Measurements from ENCODE around the gene AVL9.
"Not testable (repeated sequence)": the region's sequence is repeated elsewhere in the genome, so short reads cannot be mapped to it uniquely, and the experiment has no call there.

AVL9 gene

DNA sequence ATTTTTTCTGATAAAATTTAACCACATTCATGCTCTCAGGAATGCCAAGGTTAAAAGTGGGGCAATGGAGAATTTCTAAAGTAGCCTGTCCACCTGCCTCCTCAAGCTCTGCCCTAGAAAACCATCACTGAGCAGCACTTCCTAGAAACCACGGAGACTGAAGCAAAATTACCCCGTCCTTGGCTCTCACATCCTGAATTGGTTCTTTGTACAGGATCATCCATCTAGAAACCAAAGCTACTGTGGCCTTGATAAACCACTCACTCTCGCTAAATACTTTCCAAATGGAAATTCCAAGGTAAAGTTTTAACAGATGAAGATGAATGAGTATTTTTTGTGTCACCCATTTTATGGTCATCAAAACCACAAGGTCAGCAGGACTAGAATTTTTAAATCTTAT is 96.6 kb downstream of the AVL9 start:
- DNase-seq (ENCODE audit: low read depth): no peak

DNA sequence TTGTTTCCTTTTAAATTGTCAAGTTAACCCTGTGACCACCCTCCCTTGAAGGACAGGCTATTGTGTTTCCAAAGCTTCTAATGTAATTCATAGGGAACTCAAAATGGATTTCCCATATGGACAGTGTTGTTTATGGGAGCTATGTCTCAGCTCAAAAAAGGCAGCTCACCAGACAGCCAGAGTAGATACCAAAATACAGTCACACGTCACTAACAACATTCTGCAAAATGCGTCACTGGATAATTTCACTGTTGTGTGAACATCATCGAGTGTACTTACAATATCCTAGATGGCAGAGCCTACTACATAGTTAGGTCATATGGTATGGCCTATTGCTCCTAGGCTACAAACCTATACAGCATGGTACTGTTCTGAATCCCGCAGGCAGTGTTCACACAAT is 97.4 kb downstream of the AVL9 start:
- no peak for DNase-seq (ENCODE audit: low read depth)

DNA sequence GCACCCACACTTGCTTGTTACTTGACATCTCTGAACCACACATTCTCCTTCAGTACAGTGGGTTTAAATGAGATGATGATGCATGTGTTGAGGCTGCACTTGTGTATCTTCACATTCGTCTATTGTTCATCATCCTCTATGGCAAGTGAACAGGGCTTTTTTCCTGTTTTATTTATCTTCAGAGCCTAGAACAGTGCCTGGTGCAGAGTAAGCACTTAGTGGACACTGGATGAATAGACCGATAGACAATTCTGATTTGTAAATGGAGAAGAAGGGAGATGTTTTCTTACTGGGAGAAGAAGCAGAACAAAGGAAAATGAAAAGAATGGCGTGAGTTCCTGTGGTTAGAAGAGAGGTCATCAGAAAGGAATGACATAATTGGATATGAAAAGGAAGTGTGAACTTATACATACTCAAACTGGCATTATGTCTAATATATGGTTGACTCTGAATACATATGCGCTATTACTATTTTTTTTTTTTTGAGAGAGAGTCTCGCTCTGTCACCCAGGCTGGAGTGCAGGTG is 99.7 kb downstream of the AVL9 start:
- DNase-seq (ENCODE audit: low read depth): no peak

DNA sequence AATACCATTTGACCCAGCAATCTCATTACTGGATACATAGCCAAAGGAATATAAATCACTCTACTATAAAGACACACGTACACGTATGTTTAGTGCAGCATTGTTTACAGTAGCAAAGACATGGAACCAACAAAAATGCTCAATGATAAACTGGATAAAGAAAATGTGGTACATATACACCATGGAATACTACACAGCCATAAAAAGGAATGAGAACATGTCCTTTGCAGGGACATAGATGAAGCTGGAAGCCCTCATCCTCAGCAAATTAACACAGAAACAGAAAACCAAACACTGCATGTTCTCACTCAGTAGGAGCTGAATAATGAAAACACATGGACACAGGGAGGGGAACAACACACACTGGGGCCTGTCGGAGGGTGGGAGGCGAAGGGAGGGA is 105.9 kb downstream of the AVL9 start:
- not testable (repeated sequence) for DNase-seq (ENCODE audit: low read depth)

DNA sequence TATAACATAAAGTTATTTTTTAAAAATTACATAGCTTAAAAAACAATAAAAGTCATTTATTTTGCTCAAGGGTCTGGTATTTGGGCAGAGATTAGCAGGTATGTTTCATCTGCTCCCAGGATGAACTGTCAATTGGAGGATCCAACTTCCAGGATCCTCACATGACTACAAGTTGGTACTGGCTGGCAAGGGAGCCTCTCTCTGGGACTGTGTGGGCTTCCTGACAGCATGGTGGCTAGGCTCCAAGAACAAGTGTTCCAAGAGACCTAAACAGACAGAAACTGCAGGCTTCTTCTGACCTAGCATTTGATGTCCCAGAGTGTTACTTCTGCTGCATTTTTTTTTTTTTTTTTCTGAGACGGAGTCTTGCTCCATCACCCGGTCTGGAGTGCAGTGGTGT is 107.2 kb downstream of the AVL9 start:
- no peak for DNase-seq (ENCODE audit: low read depth)

DNA sequence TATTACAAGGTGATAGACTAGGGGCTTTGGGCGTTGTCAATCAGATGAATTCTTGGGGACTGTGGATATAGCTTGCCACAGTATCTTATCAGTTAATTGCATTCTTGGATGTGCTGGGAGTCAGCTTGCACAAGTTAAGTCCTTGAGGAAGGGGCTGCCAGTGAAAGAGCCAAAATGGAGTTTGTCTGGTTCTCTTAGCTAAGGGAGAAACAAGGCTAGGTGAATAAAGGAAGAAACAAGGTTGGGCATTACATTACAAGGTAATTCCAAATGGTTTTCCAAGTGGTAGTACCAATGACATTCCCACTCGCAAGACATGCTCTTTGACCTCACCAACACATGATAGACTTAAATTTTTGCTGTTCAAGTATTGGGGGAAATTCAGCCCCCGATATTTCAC is 108.2 kb downstream of the AVL9 start:
- DNase-seq (ENCODE audit: low read depth): not testable (repeated sequence)

DNA sequence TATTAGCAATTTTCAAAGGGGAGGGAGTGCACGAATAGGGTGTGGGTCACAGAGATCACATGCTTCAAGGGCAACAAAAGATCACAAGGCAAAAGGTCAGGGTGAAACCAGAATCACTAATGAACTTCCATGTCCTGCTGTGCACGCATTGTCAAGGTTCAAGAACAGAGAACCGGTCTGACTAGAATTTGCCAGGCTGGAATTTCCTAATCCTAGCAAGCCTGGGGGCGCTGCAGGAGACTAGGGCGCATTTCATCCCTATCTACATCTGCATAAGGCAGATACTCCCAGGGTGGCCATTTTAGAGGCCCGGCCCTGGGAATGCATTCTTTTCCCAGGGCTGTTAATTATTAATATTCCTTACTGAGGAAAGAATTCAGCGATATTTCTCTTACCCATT is 108.8 kb downstream of the AVL9 start:
- not testable (repeated sequence) for DNase-seq (ENCODE audit: low read depth)

DNA sequence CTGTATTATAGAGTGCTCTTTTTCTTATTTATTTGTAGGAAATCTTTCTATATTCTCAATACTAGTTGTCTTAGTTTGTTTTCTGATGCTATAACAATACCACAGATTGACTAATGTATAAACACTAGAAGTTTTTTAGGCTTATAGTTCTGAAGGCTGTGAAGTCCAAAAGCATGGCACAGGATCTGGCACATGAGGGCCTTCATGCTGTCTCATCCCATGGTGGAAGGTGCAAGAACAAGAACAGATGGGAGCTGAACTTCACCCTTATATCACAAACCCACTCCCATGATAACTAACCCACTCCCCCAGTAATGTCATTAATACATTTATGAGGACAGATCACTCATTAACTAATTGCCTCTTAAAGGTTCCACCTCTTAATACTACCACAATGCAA is 109.7 kb downstream of the AVL9 start:
- DNase-seq (ENCODE audit: low read depth): no peak

DNA sequence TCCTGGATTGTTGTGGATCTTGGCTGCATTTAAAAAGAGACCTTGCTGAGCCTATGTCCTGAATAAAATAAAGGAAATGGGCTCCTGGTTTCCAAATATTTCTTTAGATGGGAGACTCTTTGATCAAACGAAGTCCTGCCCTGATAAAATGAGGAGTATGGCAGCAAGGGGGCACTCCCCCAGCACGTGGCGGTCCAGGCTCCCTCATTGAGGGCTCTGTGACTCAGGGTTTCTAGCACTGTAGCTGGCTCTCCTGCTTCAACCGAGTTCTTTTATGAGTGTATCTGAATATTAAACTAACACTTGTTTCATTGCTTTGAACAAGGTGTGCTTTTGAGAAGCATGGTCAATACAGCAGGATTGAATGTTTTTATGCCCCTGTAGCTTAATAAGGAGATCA is 114.2 kb downstream of the AVL9 start:
- no peak for DNase-seq (ENCODE audit: low read depth)

DNA sequence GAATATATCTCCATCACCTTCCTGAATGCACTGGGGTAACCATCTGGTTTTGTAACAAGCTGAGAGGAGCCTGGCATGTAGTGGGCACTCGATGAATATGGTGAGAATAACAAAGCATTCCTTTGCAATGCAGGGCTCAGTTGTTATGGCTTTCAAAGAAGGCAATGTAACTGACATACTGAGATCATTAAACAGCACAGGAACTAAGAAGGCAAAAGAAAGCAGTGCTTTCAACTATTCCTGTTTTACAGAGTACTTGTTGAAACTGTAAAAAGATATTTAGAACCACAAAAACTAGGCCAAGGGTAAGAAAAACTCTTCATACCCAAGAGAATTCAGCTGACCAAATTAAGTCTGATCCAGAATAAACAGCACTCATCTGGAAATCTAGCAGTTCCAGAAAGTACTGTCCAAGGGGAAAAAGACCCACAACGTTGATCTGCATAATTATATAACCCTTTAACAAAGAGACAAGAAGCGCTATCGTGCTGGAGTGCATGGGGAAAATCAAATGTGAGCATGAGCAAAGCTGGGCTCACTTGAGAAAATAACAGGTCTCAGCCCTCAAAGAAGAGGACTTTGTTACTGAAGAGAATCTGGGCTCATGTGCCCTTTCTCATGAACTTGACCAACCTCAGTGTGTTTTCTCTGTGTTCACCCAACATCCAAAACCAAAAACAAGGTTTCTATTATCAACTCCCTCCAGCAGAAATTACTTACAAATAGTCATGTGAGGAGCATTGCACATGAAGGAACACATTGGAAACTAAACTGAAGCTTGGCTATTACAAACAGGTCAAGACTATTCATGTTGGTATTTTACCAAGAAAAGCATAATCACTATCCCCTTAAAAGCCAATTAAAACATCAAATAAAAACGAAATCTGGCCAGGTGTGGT is 116.2 kb downstream of the AVL9 start:
- no peak for DNase-seq (ENCODE audit: low read depth)

DNA sequence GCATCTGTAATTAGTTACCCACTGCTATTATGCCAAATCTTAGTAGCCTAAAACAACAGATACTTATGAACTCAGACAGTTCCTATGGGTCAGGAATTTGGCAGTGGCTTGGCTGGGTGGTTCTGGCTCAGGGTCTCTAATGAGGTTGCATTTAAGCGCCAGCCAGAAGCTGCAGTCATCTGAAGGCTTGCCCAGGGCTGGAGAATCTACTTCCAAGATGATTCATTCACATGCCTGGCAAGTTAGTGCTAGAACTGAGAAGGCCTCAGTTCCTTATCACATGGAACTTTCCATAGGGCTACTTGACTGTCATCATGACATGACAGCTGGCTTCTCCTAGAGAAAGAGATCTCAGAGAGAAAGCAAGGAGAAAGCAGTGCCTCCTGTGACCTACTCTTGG is 121.3 kb downstream of the AVL9 start:
- DNase-seq (ENCODE audit: low read depth): no peak

DNA sequence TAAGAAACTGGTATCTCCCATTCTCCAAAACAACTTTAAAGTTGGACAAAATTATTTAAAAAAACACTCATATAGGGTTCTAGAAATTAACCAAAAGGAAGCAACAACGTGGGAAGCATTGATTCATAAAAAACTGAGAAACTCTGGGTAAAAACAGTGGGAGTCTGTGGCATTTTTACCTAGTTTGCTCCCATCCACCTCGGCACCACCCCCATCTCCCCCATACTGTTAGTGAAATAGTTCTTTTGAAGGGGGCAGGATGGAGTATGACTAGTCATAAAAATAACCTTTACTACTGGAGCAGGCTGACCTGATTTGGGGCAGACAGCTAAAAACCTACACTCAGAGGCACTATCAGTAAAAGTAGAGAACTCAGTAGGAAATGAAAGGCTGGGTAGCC is 123.2 kb downstream of the AVL9 start:
- no peak for DNase-seq (ENCODE audit: low read depth)

DNA sequence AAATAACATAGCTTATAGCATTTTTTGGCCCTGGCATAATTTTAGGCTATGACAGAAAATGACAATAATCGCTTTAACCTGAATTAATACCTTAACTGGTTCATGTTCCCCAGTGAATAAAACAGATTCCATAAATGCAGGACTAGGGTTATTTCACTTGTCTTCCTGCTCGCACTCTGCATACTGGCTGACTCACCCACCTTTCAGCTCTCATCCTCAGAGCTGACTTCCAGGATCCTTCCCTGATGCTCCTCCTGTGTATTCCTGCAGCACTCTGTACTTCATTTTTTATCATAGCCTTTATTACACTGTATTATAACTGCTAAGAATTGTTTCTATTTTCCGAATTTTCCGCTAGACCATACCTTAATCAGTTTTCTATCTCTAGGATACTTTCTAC is 123.7 kb downstream of the AVL9 start:
- DNase-seq (ENCODE audit: low read depth): no peak

DNA sequence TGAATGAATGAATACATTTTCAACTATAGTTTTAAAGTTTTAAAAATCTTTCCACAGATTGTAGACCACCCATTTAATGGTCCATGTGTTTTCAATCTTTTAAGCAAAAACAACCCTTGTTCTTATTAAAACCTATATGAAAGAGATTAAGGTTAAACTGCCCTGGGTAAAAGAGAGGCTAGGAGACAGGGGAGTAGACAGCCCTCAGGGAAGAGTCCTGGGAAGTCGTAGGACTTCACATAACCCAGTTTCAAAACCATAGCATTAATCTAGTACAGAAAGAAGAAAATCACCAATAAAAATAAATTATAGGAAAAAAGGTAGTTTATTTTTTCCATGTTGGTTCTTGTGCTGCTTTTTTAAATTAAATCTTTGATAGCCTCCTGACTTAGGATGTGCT is 124.1 kb downstream of the AVL9 start:
- DNase-seq (ENCODE audit: low read depth): not testable (repeated sequence)

DNA sequence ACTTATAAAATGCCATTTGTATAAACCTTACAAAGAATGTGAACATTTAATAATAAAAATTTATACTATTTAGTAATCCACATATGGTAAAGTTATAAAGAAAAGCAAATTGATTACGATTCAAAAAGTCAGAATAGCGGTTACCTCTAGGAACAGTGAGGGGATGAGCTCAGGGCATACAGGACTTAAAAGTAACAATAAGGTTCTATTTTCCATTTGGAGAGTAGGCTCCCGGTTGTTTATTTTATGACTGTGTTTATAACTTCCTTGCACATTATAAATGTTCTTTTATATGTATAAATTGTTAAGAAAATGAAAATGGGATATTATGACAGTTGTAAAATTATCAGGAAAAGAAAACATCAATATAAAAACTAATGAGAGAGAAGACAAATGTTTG is 135.7 kb downstream of the AVL9 start:
- no peak for DNase-seq (ENCODE audit: low read depth)

DNA sequence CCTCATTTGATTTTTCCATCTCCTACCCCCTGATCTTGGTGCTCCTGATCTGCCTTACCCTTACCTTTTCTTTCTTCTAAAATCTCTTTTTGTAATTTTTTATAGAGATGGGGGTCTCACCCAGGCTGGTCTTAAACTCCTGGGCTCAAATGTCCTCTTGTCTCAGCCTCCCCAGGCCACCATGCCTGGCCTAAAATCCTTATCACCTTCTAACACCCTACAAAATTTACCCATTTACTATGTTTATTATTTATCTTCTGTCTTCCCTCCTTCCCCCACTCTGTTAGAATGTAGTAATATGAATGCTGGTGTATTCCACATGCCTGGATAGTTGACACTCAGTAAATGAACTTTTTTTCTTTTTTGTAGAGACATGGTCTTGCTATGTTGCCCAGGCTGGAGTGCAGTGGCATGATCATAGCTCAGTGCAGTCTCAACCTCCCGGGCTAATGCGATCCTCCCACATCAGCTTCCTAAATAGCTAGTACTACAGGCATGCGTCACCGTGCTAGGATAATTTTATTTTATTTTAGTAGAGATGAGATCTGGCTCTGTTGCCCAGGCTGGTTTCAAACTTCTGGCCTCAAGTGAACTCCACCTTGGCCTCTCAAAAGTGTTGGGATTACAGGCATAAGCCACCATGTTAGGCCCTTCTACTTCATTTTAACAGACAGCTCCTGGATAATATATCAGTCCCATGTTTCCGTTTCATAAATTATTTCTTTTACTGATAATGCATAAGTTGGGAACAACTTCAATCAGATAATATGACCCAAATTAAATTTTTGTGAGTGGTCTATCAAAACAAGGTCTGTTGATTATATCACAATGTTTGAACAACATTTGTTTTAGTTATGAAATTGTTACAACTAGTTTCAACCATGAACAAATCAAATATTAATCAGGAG is 136.6 kb downstream of the AVL9 start:
- DNase-seq (ENCODE audit: low read depth): not testable (repeated sequence)

DNA sequence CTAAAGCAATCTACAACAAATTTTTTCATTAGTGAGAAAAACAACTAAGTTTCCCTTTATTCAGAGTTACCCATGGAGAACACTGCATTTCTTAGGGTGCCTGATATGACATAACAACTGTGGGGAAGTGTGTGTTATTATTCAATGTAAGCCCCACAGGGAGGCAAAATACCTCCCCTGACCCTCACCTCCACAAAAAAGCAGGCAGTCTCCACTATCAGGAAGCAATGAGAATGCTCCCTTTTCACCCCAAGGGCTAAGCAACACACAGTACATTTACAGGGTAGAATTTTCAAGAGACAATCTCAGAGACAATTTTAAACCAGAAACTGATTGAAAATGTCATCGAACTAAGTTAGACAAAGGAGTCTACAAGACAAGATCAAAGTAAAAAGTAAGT is 138.2 kb downstream of the AVL9 start:
- DNase-seq (ENCODE audit: low read depth): not testable (repeated sequence)

DNA sequence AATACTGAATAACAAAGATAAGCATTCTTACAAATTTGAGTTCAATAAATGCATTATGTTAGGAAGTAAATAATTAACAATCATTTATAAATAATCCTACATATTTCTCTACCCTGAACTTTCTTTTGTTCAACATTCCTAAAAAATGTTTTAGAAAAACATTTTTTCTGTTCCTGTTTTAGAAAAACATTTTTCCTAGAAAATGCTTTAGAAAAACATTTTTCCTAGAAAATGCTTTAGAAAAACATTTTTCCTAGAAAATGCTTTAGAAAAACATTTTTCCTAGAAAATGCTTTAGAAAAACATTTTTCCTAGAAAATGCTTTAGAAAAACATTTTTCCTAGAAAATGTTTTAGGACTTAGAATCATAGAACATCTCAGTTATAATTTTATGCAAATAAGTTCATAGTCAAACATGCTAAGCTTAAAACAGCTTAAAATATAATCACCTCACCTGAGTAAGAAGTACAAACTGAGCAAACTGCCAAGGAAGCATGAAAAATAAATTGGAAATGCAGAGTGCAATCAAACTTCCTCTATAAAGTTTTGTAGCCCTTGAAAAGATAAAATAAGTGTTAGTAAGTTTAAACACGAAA is 139.6 kb downstream of the AVL9 start:
- DNase-seq (ENCODE audit: low read depth): not testable (repeated sequence)

DNA sequence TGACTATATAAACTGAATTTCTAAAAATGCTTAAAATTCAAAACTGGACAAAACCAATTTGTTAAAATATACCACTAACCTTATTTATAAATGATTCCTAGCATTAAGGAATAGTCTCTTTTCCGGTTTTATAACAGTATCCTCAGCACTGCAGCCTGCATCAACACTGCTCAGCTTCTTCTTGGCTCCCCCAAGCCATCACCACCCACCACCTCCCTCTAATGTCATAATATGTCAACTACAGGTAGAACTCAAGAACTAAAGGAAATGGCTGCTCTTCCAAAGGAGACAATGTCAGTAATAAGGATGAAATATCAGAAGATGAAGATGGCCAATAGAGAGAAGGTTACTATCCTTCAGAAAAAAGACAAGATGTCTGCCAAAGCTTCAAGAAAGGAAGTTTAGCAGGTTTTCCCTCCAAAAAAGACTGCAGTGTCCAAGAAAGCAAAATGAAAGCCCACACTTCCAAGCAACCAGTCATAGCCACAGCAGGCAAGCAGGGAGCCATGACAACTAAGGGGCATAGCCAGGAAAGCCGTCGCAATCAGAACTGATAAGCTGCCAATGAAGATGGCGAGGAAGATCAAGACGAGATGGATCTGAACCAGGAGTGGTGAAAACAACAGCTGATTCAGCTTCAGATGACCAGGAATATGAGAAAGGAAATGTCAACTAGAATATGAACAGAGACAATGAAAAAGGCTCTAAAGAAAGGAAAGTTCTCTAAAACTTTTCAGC is 141.6 kb downstream of the AVL9 start:
- DNase-seq (ENCODE audit: low read depth): not testable (repeated sequence)

DNA sequence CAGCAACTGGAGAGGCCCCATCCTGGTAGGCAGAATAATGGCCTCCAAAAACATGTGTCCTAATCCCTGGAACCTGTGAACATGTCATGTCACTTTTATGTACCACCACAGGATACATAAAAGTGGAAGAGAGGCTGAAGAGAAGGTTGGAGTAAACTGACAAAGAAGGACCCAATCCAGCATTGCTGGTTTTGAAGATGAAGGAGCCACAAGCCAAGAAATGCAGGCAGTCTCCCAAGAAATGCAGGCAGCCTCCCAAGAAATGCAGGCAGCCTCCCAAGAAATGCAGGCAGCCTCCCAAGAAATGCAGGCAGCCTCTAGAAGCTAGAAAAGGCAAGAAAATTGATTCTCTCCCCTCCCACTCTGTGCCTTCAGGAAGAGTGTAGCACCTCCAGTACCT is 142.3 kb downstream of the AVL9 start:
- not testable (repeated sequence) for DNase-seq (ENCODE audit: low read depth)
